Gastrocnemius medialis (tissue), 4 donors: Measurements from ENCODE around the gene APOBR.

Source experiments
- CTCF ChIP-seq, 5 experiments: fragments of 450-650 bp in 3 of 5; fragments of 200-600 bp in 2 of 5; sonication (generic) in 2 of 5; IDR thresholded peaks in 4 of 5; conservative IDR thresholded peaks in 1 of 5; 1 replicate in 4 of 5; 2 replicates in 1 of 5; pipeline ENCODE4 v1.5.1; 2016 to 2019; ENCODE audit warnings: antibody characterized with exemption in 5 of 5, mild to moderate bottlenecking in 3 of 5, moderate library complexity in 3 of 5
- POLR2A ChIP-seq, 2 donors: fragments of 450-650 bp; IDR thresholded peaks; one replicate each; pipeline ENCODE4 v1.6.1; 2017; ENCODE audit warnings: antibody characterized with exemption in 2 of 2, mild to moderate bottlenecking in 2 of 2, moderate library complexity in 2 of 2

GRCh38 chr16:28502290-28502689, 7.8 kb downstream of the APOBR start:
- TF ChIP-seq CTCF (IDR thresholded peaks at IDR 0.05 in 4 of 5, conservative IDR thresholded peaks at IDR 0.05 in 1 of 5) (no peak), POLR2A (IDR thresholded peaks at IDR 0.05) (no peak)
